GM12878 (cell line): ENCODE results near the gene LSM11. TPM values are rescaled to one million over a fixed set of nuclear protein-coding genes. Genes with fewer than 3 reads are reported as not detected.

Source experiments
- BCL3 ChIP-seq: IDR thresholded peaks from 2 replicates; pipeline ENCODE4 v1.6.1; 2011; ENCODE audit warnings: borderline replicate concordance, low read depth, mild to moderate bottlenecking, moderate library complexity, low read length; ENCODE audit not compliant: insufficient read depth, poor library complexity, severe bottlenecking
- CBFB ChIP-seq: IDR thresholded peaks from 2 replicates; pipeline ENCODE4 v1.6.1; 2016; ENCODE audit warnings: antibody characterized with exemption, low read depth
- CUX1 ChIP-seq: IDR thresholded peaks from 2 replicates; pipeline ENCODE4 v1.6.1; 2012; ENCODE audit warnings: improper control_type of control experiment, low read depth, low read length; ENCODE audit not compliant: insufficient replicate concordance
- ESRRA ChIP-seq: IDR thresholded peaks from 2 replicates; pipeline ENCODE4 v1.6.1; 2012; ENCODE audit warnings: mild to moderate bottlenecking, low read length, improper control_type of control experiment
- IRF5 ChIP-seq: fragments of 450-650 bp; IDR thresholded peaks from 2 replicates; pipeline ENCODE4 v1.6.1; 2017; ENCODE audit warnings: borderline replicate concordance
- JUNB ChIP-seq: IDR thresholded peaks from 2 replicates; pipeline ENCODE4 v1.6.1; 2016; ENCODE audit warnings: antibody characterized with exemption, mild to moderate bottlenecking
- KLF5 ChIP-seq: fragments of 450-650 bp; IDR thresholded peaks from 2 replicates; pipeline ENCODE4 v1.6.1; 2014; ENCODE audit warnings: mild to moderate bottlenecking; ENCODE audit not compliant: partially characterized antibody
- MXI1 ChIP-seq: fragments of 150-350 bp; IDR thresholded peaks from 2 replicates; pipeline ENCODE4 v1.6.1; 2011; ENCODE audit warnings: low read depth, mild to moderate bottlenecking, inconsistent platforms, low read length, improper control_type of control experiment
- NR2C1 ChIP-seq: fragments of 450-650 bp; IDR thresholded peaks from 2 replicates; pipeline ENCODE4 v1.6.1; 2017; ENCODE audit warnings: antibody characterized with exemption, mild to moderate bottlenecking, moderate library complexity
- NR2C2 ChIP-seq: IDR thresholded peaks from 2 replicates; pipeline ENCODE4 v1.6.1; 2011; ENCODE audit warnings: borderline replicate concordance, low read depth; ENCODE audit not compliant: control insufficient read depth, insufficient read length
- PBX3 ChIP-seq: IDR thresholded peaks from 2 replicates; pipeline ENCODE4 v1.6.1; 2011; ENCODE audit warnings: mild to moderate bottlenecking, low read depth, low read length, moderate library complexity; ENCODE audit not compliant: insufficient replicate concordance
- POLR2A ChIP-seq: IDR thresholded peaks from 2 replicates; pipeline ENCODE4 v1.6.1; 2011; ENCODE audit warnings: low read depth, mild to moderate bottlenecking, low read length
- RBBP5 ChIP-seq: fragments of 200-600 bp; sonication (generic); conservative IDR thresholded peaks from 2 replicates; pipeline ENCODE4 v1.6.1; 2016
- RUNX3 ChIP-seq: IDR thresholded peaks from 2 replicates; pipeline ENCODE4 v1.6.1; 2012; ENCODE audit warnings: low read length, inconsistent platforms
- SIN3A ChIP-seq: IDR thresholded peaks from 2 replicates; pipeline ENCODE4 v1.6.1; 2012; ENCODE audit warnings: low read depth, low read length, improper control_type of control experiment
- SMAD5 ChIP-seq: IDR thresholded peaks from 2 replicates; pipeline ENCODE4 v1.6.1; 2016; ENCODE audit warnings: antibody characterized with exemption, low read depth
- STAT1 ChIP-seq: fragments of 450-650 bp; conservative IDR thresholded peaks from 2 replicates; pipeline ENCODE4 v1.6.1; 2014; ENCODE audit warnings: antibody characterized with exemption, mild to moderate bottlenecking
- TCF7 ChIP-seq: IDR thresholded peaks from 2 replicates; pipeline ENCODE4 v1.6.1; 2014; ENCODE audit warnings: antibody characterized with exemption, borderline replicate concordance
- ZBED1 ChIP-seq: IDR thresholded peaks from 2 replicates; pipeline ENCODE4 v1.6.1; 2016; ENCODE audit warnings: borderline replicate concordance
- polyA plus RNA-seq, 11 experiments: library from polyadenylated mRNA; depleted of rRNA in 4 of 11; unstranded in 6 of 11; stranded (reverse) in 5 of 11; fragments of >200 nt; fragmentation: Nextera tagmentation in 4 of 11; fragmentation: Illumina TruSeq in 1 of 11; extraction: Ambion mirVana in 4 of 11; extraction: Trizol in 1 of 11; gene quantifications; 1 replicate in 1 of 11; 2 replicates in 10 of 11; pipeline versions ENCODE4 v1.2.1 to v1.2.3, GENCODE V29; 2011 to 2016; ENCODE audit warnings: inconsistent platforms in 2 of 11, missing spikeins in 2 of 11, low read depth in 1 of 11
- total RNA-seq, 4 experiments: library from RNA; depleted of rRNA in 3 of 4; stranded (reverse); fragments of >200 nt in 3 of 4; fragmentation: Illumina TruSeq in 1 of 4; extraction: Trizol in 1 of 4; gene quantifications; 2 replicates each; pipeline versions ENCODE4 v1.2.1 to v1.2.3, GENCODE V29; 2013 to 2021
- TF ChIP-seq, protein P1 (sequence below): fragments of 450-650 bp; formaldehyde crosslinking; IDR thresholded peaks from 2 replicates; pipeline ENCODE4 v1.4.0; 2020; ENCODE audit warnings: mild to moderate bottlenecking, moderate library complexity

LSM11 gene
- total and polyA plus RNA-seq, 10 of the 15 experiments (the other 5 are each of a cell fraction or from before 2014, with no cell fraction given), result 0.71 to 8.5 (median 4.2) TPM

DNA sequence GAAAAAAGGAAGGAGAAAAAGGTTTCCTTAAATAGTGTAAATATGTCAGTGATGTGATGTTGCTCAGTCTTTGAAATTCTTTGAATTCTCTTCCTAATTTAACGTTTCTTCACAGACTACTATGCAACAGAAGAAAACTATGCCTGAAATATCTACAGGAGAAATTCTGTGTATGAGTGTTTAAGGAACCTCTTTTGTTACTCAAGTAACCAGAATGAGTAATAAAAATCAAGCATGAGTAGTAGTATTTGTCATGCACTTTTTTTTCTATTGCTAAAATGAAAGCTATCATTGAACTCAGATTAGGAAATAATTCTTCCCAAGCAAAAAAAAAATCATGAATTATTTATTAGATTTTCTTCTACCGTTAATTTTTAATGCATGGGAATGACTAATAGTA lies 32.6 kb upstream of the LSM11 start (continued):
- TF ChIP-seq NR2C2, result no peak
- TF ChIP-seq STAT1, result no peak
- no peak for TF ChIP-seq SIN3A
- no peak for TF ChIP-seq RBBP5
- TF ChIP-seq ESRRA, result no peak
- TF ChIP-seq ZBED1, result peak; percentile 46; the same call in 1 of the 2 replicates
- TF ChIP-seq CBFB, result no peak
- no peak for TF ChIP-seq PBX3
- no peak for TF ChIP-seq BCL3
- no peak for TF ChIP-seq KLF5
- TF ChIP-seq IRF5, result no peak
- TF ChIP-seq NR2C1, result no peak
- TF ChIP-seq RUNX3, result peak; percentile 19; the same call in 1 of the 2 replicates
- TF ChIP-seq JUNB, result peak; percentile 85
- TF ChIP-seq SMAD5, result no peak
- no peak for TF ChIP-seq CUX1
- TF ChIP-seq POLR2A, result no peak
- TF ChIP-seq TCF7, result no peak
- TF ChIP-seq MXI1, result no peak
- TF ChIP-seq, protein P1, sequence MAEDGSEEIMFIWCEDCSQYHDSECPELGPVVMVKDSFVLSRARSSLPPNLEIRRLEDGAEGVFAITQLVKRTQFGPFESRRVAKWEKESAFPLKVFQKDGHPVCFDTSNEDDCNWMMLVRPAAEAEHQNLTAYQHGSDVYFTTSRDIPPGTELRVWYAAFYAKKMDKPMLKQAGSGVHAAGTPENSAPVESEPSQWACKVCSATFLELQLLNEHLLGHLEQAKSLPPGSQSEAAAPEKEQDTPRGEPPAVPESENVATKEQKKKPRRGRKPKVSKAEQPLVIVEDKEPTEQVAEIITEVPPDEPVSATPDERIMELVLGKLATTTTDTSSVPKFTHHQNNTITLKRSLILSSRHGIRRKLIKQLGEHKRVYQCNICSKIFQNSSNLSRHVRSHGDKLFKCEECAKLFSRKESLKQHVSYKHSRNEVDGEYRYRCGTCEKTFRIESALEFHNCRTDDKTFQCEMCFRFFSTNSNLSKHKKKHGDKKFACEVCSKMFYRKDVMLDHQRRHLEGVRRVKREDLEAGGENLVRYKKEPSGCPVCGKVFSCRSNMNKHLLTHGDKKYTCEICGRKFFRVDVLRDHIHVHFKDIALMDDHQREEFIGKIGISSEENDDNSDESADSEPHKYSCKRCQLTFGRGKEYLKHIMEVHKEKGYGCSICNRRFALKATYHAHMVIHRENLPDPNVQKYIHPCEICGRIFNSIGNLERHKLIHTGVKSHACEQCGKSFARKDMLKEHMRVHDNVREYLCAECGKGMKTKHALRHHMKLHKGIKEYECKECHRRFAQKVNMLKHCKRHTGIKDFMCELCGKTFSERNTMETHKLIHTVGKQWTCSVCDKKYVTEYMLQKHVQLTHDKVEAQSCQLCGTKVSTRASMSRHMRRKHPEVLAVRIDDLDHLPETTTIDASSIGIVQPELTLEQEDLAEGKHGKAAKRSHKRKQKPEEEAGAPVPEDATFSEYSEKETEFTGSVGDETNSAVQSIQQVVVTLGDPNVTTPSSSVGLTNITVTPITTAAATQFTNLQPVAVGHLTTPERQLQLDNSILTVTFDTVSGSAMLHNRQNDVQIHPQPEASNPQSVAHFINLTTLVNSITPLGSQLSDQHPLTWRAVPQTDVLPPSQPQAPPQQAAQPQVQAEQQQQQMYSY (CRISPR knock-in tag), result no peak
